SIG-M5 (cell line): ENCODE results near the gene SLC26A5.
A peak's percentile ranks its signal among the peaks of the same experiment; 100 is the strongest.
"Not testable (repeated sequence)": the region's sequence is repeated elsewhere in the genome, so short reads cannot be mapped to it uniquely, and the experiment has no call there.

Experiments used
- DNase-seq: peaks from one replicate; lab custom pipeline; 2025; lab: John Stamatoyannopoulos, UW

SLC26A5 gene

GRCh38 chr7:103399687-103400086 is 46.3 kb downstream of the SLC26A5 start:
- DNase-seq, result not testable (repeated sequence)

- DNase-seq, result no peak
Measured at GRCh38 chr7:103398483-103399127, 47.4 kb downstream of the SLC26A5 start.

- DNase-seq, result no peak
Measured at GRCh38 chr7:103396471-103396870, 49.5 kb downstream of the SLC26A5 start.

- DNase-seq, result no peak
Measured at GRCh38 chr7:103395071-103395470, 50.9 kb downstream of the SLC26A5 start.

GRCh38 chr7:103394566-103394965 is 51.4 kb downstream of the SLC26A5 start:
- no peak for DNase-seq

- no peak for DNase-seq
Measured at GRCh38 chr7:103391976-103392375, 54.0 kb downstream of the SLC26A5 start.

GRCh38 chr7:103391150-103391549 is 54.9 kb downstream of the SLC26A5 start:
- DNase-seq, result no peak

- no peak for DNase-seq
Measured at GRCh38 chr7:103389263-103389662, 56.7 kb downstream of the SLC26A5 start.

- no peak for DNase-seq
Measured at GRCh38 chr7:103388469-103389140, 57.4 kb downstream of the SLC26A5 start.

- no peak for DNase-seq
Measured at GRCh38 chr7:103387242-103387641, 58.8 kb downstream of the SLC26A5 start.

- DNase-seq, result no peak
Measured at GRCh38 chr7:103382032-103382402, 64.0 kb downstream of the SLC26A5 start.

- no peak for DNase-seq
Measured at GRCh38 chr7:103381280-103382031, 64.6 kb downstream of the SLC26A5 start.

GRCh38 chr7:103380395-103381191 is 65.4 kb downstream of the SLC26A5 start:
- DNase-seq, result no peak

- no peak for DNase-seq
Measured at GRCh38 chr7:103379270-103379975, 66.6 kb downstream of the SLC26A5 start.

- DNase-seq, result no peak
Measured at GRCh38 chr7:103373866-103374643, 72.0 kb downstream of the SLC26A5 start.

- DNase-seq, result no peak
Measured at GRCh38 chr7:103369432-103369831, 76.6 kb downstream of the SLC26A5 start.

GRCh38 chr7:103349805-103350204 is 96.2 kb downstream of the SLC26A5 start:
- no peak for DNase-seq

- no peak for DNase-seq
Measured at GRCh38 chr7:103348959-103349358, 97.0 kb downstream of the SLC26A5 start.

GRCh38 chr7:103348452-103348851 is 97.6 kb downstream of the SLC26A5 start:
- DNase-seq, result no peak

GRCh38 chr7:103347507-103348267 is 98.3 kb downstream of the SLC26A5 start, which contains the start of gene PSMC2:
TSS of gene PSMC2 (plus strand) at chr7:103347643. CDS start at chr7:103347712, 69 bp downstream.
- DNase-seq, result peak; percentile 29
